Measurements from ENCODE around the gene PCDHA11. TPM values are rescaled to one million over a fixed set of nuclear protein-coding genes. Genes with fewer than 3 reads are reported as not detected.

Gene PCDHA11
- total RNA-seq, 2 donors from 2014 or later, result 0.09 to 0.29 TPM

DNA sequence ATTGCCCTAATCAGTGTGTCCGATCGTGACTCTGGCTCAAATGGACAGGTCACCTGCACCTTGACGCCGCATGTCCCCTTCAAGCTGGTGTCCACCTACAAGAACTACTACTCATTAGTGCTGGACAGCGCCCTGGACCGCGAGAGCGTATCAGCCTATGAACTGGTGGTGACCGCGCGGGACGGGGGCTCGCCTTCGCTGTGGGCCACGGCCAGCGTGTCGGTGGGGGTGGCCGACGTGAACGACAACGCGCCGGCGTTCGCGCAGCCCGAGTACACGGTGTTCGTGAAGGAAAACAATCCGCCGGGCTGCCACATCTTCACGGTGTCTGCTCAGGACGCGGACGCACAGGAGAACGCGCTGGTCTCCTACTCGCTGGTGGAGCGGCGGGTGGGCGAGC is 14.6 kb downstream of the PCDHA11 start:
- intact Hi-C loops (cut with DNase I), result loop anchor here in 1 of 2 donors (10.0 kb wide), 1 partner anchor 161 kb away; no protein-coding TSS in a partner anchor
- ATAC-seq (no peak), DNase-seq (no peak)

DNA sequence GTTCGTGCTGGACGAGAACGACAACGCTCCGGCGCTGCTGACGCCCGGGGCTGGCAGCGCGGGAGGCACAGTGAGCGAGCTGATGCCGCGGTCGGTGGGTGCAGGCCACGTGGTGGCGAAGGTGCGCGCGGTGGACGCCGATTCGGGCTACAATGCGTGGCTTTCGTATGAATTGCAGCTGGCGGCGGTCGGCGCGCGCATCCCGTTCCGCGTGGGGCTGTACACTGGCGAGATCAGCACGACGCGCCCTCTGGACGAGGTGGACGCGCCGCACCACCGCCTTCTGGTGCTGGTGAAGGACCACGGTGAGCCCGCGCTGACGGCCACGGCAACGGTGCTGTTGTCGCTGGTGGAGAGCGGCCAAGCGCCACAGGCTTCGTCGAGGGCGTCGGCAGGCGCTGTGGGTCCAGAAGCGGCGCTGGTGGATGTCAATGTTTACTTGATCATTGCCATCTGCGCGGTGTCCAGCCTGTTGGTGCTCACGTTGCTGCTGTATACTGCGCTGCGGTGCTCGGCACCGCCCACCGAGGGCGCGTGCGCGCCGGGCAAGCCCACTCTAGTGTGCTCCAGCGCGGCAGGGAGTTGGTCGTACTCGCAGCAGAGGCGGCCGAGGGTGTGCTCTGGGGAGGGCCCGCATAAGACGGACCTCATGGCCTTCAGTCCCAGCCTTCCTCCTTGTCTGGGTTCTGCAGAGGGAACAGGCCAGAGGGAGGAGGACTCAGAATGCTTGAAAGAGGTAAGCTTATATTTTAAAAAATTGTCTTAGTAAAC is 15.4 kb downstream of the PCDHA11 start:
- DNase-seq (no peak), ATAC-seq (no peak)
- intact Hi-C loops (cut with DNase I), result loop anchor here in 1 of 2 donors (10.0 kb wide), 1 partner anchor 161 kb away; no protein-coding TSS in a partner anchor

DNA sequence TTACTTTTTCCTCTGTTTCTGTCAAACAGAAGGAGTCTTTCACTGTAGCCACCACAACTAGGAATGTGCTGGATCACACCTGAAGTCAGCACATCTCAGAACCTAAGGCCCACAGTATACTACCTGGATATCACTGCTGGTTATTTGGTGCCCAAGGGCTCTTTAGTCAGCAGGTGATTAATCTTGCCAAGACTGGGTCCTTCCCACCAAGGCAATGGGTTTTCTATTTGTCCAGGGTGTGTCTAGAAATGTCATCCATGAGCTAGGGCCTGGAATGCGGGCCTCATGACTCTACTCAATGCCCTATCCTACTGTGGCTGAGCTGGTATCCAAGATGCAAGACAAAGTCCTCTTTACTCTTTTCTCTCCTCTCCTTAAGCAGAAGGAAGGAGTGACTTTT is 47.6 kb downstream of the PCDHA11 start:
- DNase-seq, result no peak
- intact Hi-C loops (cut with DNase I), result no loop called here
- ATAC-seq, result no peak

Other genes starting within 250 kb of the PCDHA11 start
- 100 to 1,000 TPM in 1 of 2 donors, 10 to 100 TPM in 1; 73.9 to 107 TPM for gene CD14, start 235.8 kb upstream of the PCDHA11 start, total RNA-seq
- gene TMCO6, start 229.5 kb upstream of the PCDHA11 start, total RNA-seq, result 1 to 10 TPM; 3.9 to 6.4 TPM
- gene NDUFA2, start 221.3 kb upstream of the PCDHA11 start, total RNA-seq, result 100 to 1,000 TPM in 1 of 2 donors, 10 to 100 TPM in 1; 98.2 to 108 TPM
- 10 to 100 TPM; 59.6 to 62.8 TPM for gene IK, start 221.1 kb upstream of the PCDHA11 start, total RNA-seq
- gene WDR55, start 204.1 kb upstream of the PCDHA11 start, total RNA-seq, result 10 to 100 TPM; 11.0 to 15.4 TPM
- under 1 TPM; 0.35 to 0.44 TPM for gene DND1, start 195.4 kb upstream of the PCDHA11 start, total RNA-seq
- gene HARS1, start 177.6 kb upstream of the PCDHA11 start, total RNA-seq, result 10 to 100 TPM; 35.3 to 46.5 TPM
- 10 to 100 TPM; 19.2 TPM for gene HARS2, start 177.5 kb upstream of the PCDHA11 start, total RNA-seq
- 10 to 100 TPM; 34.0 to 36.8 TPM for gene ZMAT2, start 168.5 kb upstream of the PCDHA11 start, total RNA-seq
- gene PCDHA1, start 82.8 kb upstream of the PCDHA11 start, total RNA-seq, result not detected
- gene PCDHA2, start 74.1 kb upstream of the PCDHA11 start, total RNA-seq, result not detected
- under 1 TPM; 0.06 to 0.44 TPM for gene PCDHA3, start 67.9 kb upstream of the PCDHA11 start, total RNA-seq
- under 1 TPM; 0.16 to 0.24 TPM for gene PCDHA4, start 61.9 kb upstream of the PCDHA11 start, total RNA-seq
- gene PCDHA5, start 47.3 kb upstream of the PCDHA11 start, total RNA-seq, result under 1 TPM in 1 of 2 donors, not detected in 1; 0.08 TPM
- under 1 TPM; 0.09 to 0.21 TPM for gene PCDHA6, start 41.0 kb upstream of the PCDHA11 start, total RNA-seq
- not detected for gene PCDHA7, start 34.7 kb upstream of the PCDHA11 start, total RNA-seq
- gene PCDHA8, start 27.8 kb upstream of the PCDHA11 start, total RNA-seq, result under 1 TPM; 0.06 to 0.10 TPM
- gene PCDHA9, start 20.6 kb upstream of the PCDHA11 start, total RNA-seq, result under 1 TPM; 0.03 to 0.05 TPM
- under 1 TPM; 0.44 to 0.55 TPM for gene PCDHA10, start 13.1 kb upstream of the PCDHA11 start, total RNA-seq
- under 1 TPM; 0.15 to 0.34 TPM for gene PCDHA12, start 6.4 kb downstream of the PCDHA11 start, total RNA-seq
- gene PCDHA13, start 13.2 kb downstream of the PCDHA11 start, total RNA-seq, result under 1 TPM; 0.27 to 0.31 TPM
- gene PCDHAC1, start 57.3 kb downstream of the PCDHA11 start, total RNA-seq, result 1 to 10 TPM in 1 of 2 donors, under 1 TPM in 1; 0.65 to 1.0 TPM
- 1 to 10 TPM; 1.7 to 2.9 TPM for gene PCDHAC2, start 97.5 kb downstream of the PCDHA11 start, total RNA-seq
- gene PCDHB1, start 182.4 kb downstream of the PCDHA11 start, total RNA-seq, result not detected
- 1 to 10 TPM; 2.9 to 3.1 TPM for gene PCDHB2, start 225.7 kb downstream of the PCDHA11 start, total RNA-seq
- gene PCDHB3, start 231.5 kb downstream of the PCDHA11 start, total RNA-seq, result 1 to 10 TPM; 1.3 to 1.9 TPM

Measured in left cardiac atrium (tissue), 4 donors.